GM19324 (cell line): ENCODE measurements around the gene DCBLD2.
"Not testable (repeated sequence)": the region's sequence is repeated elsewhere in the genome, so short reads cannot be mapped to it uniquely, and the experiment has no call there.

ENCODE experiments used
- ATAC-seq: cut with Tn5 transposase; IDR thresholded peaks from one replicate; pipeline ENCODE4 v1.9.1; 2021; ENCODE audit warnings: mild to moderate bottlenecking, moderate library complexity; ENCODE audit not compliant: unreplicated experiment, low FRiP score

DCBLD2 gene

DNA sequence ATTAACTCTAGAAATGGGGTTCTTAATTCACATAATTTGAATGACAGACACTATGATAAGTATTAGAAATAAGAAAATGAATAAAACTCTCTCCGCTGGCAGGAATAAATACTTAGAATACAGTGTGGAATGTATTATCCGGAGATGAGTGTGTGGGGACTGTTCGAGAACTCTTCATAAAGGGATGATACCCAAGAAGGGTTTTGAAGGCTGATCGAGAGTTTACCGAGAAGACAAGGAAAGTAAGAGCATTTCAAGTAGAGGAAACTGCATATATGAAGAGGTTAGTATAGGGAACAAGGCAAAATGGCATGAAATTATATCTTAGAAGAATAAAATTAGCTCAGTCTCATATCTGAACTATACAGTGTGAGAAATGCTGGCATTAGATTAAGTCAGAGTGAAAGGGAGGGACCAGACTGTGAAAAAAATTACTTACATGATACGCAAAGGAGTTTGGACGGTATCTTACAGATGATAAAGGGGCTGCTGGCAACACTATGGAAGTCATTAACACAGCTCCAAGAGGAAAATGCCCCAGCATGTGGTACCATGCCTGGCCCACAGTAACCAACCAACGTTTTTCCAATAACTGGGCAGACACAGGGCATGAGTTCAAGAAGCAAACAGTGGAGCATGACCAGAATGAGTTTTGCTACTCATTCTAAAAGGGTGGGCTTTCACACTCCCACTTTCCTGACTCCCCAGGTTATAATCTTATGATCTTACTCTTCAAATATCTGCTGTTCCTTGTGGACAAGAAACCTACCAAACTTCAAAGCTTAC is 6.5 kb downstream of the DCBLD2 start:
- no peak for ATAC-seq

DNA sequence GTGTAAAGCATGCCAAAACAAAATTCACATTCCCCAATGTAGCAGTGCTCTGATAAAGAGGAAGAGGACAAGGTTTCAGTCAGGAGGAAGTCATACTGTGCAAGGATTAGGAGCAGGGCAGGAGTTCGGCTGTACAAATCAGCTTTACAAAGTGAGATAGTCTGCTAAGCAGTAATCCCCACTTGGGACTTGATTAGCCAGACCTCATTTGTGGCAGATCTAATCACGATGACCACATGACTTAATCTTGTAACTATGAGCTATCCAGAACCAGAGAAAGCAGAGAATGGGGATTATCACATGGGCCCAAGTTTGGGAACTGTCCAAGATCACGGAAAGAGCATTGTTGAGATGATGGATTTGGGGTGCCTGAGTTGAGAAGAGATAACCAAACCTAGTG is 7.8 kb downstream of the DCBLD2 start:
- no peak for ATAC-seq

DNA sequence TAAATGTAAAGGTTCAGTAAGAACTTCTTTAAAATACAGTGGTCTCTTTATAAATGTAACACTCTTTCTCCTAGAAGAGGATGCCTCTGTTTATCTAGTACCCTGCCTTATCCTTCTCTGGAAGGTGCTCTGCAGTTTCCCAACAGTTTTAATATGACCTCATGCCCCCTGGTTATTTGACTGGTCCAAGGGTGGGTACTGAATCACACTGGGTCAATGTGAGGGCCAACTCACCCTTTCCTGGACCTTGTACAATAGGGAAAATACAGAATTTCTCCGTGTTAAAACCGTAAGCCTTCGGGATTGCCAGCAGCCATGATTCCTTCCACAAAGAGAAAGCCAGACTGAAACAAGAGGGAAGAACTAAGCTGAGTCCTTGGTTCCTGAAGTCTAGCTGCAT is 9.2 kb downstream of the DCBLD2 start:
- no peak for ATAC-seq

DNA sequence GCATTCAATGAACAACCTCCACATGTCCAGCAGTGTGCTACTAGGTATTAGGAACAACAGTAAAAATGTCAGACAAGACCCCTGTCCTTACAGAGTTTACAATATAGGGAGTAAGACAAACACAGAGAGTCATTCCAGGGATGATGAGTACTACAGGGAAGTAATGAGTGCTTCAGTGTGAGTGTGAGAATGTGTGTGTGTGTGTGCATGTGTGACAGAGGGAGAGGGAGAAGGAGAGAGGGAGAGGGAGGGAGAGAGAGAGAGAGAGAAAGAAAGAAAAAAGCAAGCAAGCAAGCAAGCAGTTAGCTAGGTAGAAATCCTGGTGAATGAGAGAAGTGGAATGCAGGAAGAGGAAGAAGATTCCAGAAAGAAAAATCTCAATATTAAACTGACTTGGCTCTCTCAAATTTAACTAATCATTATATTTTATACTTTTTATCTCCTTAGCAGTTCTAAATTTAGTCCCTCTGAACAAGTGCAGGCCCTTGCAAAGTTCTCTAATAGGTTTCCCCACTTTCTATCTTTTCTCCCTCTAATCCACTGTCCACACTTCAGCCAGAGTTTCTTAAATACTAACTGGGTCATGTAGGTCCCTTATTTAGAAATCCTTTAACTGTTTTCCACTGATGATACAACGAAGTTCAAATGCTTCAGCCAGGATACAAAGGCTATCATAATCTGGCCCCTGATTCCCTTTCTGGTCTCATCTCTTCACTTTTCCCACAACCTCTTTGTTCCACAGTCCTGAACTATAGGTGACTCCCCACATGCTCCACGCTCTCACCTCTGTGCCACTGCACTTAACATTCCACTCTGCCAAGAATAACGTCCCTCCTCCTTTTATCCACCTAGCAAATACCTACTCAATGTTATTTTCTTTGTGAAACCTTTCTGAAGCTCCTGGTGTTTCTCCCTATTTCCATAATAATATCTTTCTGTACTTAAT is 10.3 kb downstream of the DCBLD2 start:
- ATAC-seq = no peak

- no peak for ATAC-seq
Measured at GRCh38 chr3:98890181-98890835, 11.2 kb downstream of the DCBLD2 start.

DNA sequence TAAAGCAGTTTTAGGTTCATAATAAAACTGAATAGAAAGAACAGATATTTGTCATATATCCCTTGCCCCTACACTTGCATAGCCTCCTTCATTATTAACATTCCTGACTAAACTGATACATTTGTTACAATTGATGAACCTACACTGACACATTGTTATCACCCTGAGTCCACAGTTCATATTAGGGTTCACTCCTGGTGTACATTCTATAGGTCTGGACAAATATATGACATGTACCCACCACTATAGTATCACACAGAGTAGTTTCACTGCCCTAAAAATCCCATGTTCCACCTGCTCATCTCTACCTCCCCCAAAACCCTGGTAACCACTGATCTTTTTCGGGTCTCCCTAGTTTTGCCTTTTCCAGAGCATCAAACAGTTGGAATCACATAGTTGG is 13.8 kb downstream of the DCBLD2 start:
- no peak for ATAC-seq

GRCh38 chr3:98886525-98886924 is 15.0 kb downstream of the DCBLD2 start:
- no peak for ATAC-seq

- no peak for ATAC-seq
Measured at GRCh38 chr3:98885851-98886250, 15.6 kb downstream of the DCBLD2 start.

DNA sequence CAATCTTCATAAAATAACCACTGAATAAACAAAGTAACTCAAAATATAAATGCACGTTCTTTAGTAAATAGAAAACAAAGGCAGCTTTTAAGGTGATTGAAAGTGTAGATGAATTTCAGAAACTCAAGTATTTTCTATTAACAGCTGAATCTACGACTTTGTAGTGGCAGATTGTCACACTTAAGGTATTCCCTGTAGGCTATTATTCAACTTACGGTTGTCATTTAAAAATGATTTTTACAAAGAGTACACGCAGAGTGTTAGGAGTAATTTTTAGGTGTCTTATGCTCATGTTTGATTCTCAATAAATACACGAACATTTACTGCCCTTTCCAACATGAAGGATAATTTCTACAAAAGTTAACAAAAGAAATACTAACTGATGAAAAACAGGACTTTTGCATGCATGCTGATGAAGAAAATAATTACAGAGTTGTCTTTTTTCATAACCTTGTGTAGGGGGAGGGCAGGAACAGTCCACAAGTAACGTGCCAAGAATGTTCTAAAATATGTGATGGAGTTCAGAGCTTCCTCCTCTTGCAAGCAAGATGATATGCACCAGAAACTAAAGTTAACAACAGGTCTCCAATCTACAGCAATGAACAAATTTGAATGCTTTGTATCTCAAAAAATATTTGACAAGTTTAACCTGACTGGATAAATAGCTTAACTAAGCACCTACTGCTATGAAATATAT is 16.7 kb downstream of the DCBLD2 start:
- no peak for ATAC-seq

GRCh38 chr3:98882614-98883333 is 18.7 kb downstream of the DCBLD2 start:
- not testable (repeated sequence) for ATAC-seq

DNA sequence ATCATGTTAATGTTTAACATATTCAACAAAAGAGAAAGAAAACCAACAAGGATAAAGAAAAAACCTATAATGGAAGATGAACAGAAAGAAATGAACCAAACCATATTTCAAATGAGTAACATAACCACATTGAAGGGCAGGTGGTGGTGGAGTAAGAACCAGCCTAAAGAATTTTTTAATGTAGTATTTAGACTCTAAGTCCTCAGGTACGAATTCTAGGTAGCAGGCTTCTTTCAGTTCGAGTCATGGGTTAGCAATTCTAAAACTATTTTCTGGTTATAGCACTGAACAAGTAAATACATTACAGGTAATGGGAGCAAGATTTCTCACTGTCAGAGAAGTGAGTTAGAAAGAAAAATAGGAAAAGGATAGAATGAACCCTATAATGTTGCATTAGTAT is 24.4 kb downstream of the DCBLD2 start:
- ATAC-seq = no peak

GRCh38 chr3:98875535-98875934 is 26.0 kb downstream of the DCBLD2 start:
- no peak for ATAC-seq

DNA sequence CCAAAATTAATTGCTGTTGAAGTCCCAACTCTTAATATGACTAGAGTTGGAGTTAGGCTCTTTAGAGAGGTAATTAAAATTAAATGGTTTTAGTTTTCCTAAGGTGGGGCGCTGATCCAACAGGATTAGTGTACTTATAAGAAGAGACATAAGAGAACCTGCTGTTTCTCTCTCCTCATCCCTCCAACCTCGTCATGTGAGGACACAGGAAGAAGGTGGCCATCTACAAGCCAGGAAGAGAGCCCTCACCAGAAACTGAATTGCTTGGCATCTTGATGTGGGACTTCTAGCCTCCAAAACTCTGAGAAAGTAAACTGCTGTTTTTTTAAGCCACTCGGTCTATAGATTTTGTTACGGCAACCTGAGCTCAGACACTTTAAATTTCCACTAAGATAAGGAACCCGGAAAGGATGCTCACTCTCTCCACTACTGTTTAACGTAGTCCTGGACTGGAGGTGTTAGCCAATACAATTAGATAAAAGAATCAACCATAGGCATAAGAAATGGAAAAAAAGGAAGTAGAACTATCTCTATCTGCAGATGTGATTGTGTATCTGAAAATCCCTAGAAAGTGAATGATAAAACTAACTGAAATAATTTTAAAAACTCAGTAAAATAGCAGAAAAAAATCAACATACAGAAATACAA is 26.8 kb downstream of the DCBLD2 start:
- no peak for ATAC-seq

DNA sequence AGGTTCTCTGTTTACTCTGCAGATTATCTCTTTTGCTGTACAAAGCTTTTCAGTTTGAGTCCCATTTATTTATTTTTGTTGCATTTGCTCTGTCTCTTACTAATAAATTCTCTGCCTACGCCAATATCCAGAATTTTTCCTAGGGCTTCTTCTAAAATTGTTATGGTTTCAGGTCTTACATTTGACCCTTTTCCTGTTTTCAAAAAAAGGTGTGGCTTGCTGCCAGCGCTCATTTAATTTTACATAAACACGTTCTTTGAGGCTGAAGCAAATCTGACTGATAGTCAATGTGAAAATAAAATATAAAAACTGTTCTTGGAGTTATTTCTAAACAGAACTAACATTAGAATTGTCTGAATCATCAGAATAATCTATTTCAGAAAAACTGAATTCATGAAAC is 32.1 kb downstream of the DCBLD2 start:
- ATAC-seq = no peak

GRCh38 chr3:98857971-98858370 is 43.5 kb downstream of the DCBLD2 start:
- not testable (repeated sequence) for ATAC-seq

DNA sequence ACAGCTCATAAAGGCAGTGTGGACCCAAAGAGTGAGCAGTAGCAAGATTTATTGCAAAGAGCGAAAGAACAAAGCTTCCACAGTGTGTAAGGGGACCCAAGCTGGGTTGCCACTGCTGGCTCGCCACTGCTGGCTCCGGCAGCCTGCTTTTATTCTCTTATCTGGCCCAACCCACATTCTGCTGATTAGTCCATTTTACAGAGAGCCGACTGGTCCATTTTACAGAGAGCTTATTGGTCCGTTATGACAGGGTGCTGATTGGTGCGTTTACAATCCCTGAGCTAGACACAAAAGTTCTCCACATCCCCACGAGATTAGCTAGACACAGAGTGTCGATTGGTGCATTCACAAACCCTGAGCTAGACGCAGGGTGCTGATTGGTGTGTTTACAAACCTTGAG is 44.2 kb downstream of the DCBLD2 start:
- not testable (repeated sequence) for ATAC-seq

DNA sequence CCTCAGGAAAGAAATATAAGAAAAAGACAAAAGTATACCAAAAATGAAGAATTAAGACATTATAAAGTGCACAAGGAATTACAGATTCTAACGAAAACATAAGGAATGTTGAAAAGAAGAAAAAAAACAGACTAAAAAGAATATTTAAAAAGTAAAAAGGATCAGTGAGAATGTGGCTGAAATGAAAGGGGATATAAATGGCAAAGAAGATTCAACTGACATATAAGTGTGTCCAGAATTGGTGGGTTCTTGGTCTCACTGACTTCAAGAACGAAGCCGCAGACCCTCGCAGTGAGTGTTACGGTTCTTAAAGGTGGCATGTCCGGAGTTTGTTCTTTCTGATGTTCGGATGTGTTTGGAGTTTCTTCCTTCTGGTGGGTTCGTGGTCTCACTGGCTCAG is 44.8 kb downstream of the DCBLD2 start:
- no peak for ATAC-seq

DNA sequence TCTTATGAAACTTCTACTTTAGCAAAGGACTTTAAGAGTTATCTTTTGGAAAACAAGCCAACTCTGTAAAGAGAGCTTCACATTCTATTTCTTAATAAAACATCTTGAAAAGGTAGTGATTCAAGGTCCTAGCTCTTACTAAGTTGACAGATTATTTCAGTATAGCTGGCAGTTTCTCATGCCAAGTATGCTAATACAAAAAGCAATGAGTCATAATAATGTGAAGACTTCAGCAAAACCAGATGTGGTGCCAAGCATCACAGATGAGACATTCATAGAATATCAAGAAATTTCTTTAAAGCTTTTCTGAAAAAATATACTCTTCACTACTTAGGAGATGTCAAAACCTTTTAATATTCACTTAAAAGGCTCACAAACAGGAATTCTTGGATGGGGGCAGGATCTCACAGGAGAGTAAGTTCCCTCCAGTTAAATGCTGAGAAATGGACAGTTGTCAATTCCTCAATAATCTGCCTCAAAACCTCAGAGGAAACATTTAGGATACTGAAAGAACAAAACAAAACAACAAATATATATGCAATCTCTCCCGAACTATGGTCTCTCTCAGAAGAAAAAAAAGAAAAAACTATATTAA is 45.6 kb downstream of the DCBLD2 start:
- no peak for ATAC-seq

GRCh38 chr3:98848108-98848507 is 53.4 kb downstream of the DCBLD2 start:
- ATAC-seq = no peak
